Right kidney (tissue), 9 donors: ENCODE measurements around the gene TTC7B.
"Not testable (repeated sequence)": the region's sequence is repeated elsewhere in the genome, so short reads cannot be mapped to it uniquely, and the experiment has no call there.

Experiments
- DNase-seq: peaks from one replicate; pipeline ENCODE4 v3.0.0-alpha.2; 2016
- long read RNA-seq, 8 donors: transcript quantifications; one replicate each; lab custom pipeline, GENCODE V29; 2026

TTC7B gene
- long read RNA-seq, donor 1, full-length matches to known transcripts: 1 of 47 reads
- long read RNA-seq, donor 1, partial matches to known transcripts: 46 of 47 reads
- long read RNA-seq, donor 1, other reads (novel, unspliced or antisense): 0 of 47 reads
- long read RNA-seq, donor 2: 0 reads
- long read RNA-seq, donor 3, partial matches to known transcripts: 12 of 13 reads
- long read RNA-seq, donor 3, other reads (novel, unspliced or antisense): 0 of 13 reads
- long read RNA-seq, donor 4, full-length matches to known transcripts: 2 of 2 reads
- long read RNA-seq, donor 4, partial matches to known transcripts: 0 of 2 reads
- long read RNA-seq, donor 4, other reads (novel, unspliced or antisense): 0 of 2 reads
- long read RNA-seq, donor 5, full-length matches to known transcripts: 4 of 4 reads
- long read RNA-seq, donor 5, partial matches to known transcripts: 0 of 4 reads
- long read RNA-seq, donor 5, other reads (novel, unspliced or antisense): 0 of 4 reads
- long read RNA-seq, donor 6, full-length matches to known transcripts: 2 of 2 reads
- long read RNA-seq, donor 6, partial matches to known transcripts: 0 of 2 reads
- long read RNA-seq, donor 6, other reads (novel, unspliced or antisense): 0 of 2 reads
- long read RNA-seq, donor 7: 0 reads
- long read RNA-seq, donor 8, full-length matches to known transcripts: 1 of 1 reads
- long read RNA-seq, donor 8, partial matches to known transcripts: 0 of 1 reads
- long read RNA-seq, donor 8, other reads (novel, unspliced or antisense): 0 of 1 reads

- no peak for DNase-seq
Measured at GRCh38 chr14:90815822-90816662, at the start of gene TTC7B. Gene TTC7B, minus strand, starts transcription at chr14:90816430. Its CDS starts 135 bp downstream, at chr14:90816295.

- no peak for DNase-seq
Measured at GRCh38 chr14:90864741-90865140, 48.5 kb upstream of the TTC7B start.

GRCh38 chr14:90858511-90858910 lies 42.3 kb upstream of the TTC7B start:
- DNase-seq: no peak

GRCh38 chr14:90857866-90858265 lies 41.6 kb upstream of the TTC7B start:
- no peak for DNase-seq

GRCh38 chr14:90856115-90856514 lies 39.9 kb upstream of the TTC7B start:
- not testable (repeated sequence) for DNase-seq

- DNase-seq: no peak
Measured at GRCh38 chr14:90853116-90853515, 36.9 kb upstream of the TTC7B start.

GRCh38 chr14:90851327-90852036 lies 35.3 kb upstream of the TTC7B start:
- no peak for DNase-seq

GRCh38 chr14:90850487-90850886 lies 34.3 kb upstream of the TTC7B start:
- DNase-seq: no peak

GRCh38 chr14:90849787-90850444 lies 33.7 kb upstream of the TTC7B start:
- no peak for DNase-seq

- DNase-seq: no peak
Measured at GRCh38 chr14:90848944-90849731, 32.9 kb upstream of the TTC7B start.

- no peak for DNase-seq
Measured at GRCh38 chr14:90846511-90846910, 30.3 kb upstream of the TTC7B start.

- DNase-seq: no peak
Measured at GRCh38 chr14:90844321-90844720, 28.1 kb upstream of the TTC7B start.

GRCh38 chr14:90842726-90843125 lies 26.5 kb upstream of the TTC7B start:
- DNase-seq: no peak

- not testable (repeated sequence) for DNase-seq
Measured at GRCh38 chr14:90840667-90841066, 24.4 kb upstream of the TTC7B start.

- DNase-seq: no peak
Measured at GRCh38 chr14:90839889-90840266, 23.6 kb upstream of the TTC7B start.

GRCh38 chr14:90839024-90839888 lies 23.0 kb upstream of the TTC7B start:
- DNase-seq: no peak

- not testable (repeated sequence) for DNase-seq
Measured at GRCh38 chr14:90838531-90838930, 22.3 kb upstream of the TTC7B start.

- DNase-seq: no peak
Measured at GRCh38 chr14:90837355-90837754, 21.1 kb upstream of the TTC7B start.

- no peak for DNase-seq
Measured at GRCh38 chr14:90836692-90837063, 20.4 kb upstream of the TTC7B start.

- no peak for DNase-seq
Measured at GRCh38 chr14:90831821-90832220, 15.6 kb upstream of the TTC7B start.
